ENCODE measurements around the gene DOCK9. TPM values are rescaled to one million over a fixed set of nuclear protein-coding genes. Genes with fewer than 3 reads are reported as not detected.

The DOCK9 gene
- total and polyA plus RNA-seq, 9 of the 15 experiments (the other 6 are each of a cell fraction or from before 2014, with no cell fraction given), result 3.5 to 25.3 (median 16.7) TPM

- POLR2A ChIA-PET, result no interaction called here
- no peaks in the 10 kb centered on the region for H4K20me1 ChIP-seq (replicated peaks; ENCODE audit: control insufficient read depth, insufficient read depth, low read length)
- in situ Hi-C loops (cut with MboI), result no loop called here
- TF ChIP-seq FOS (IDR thresholded peaks at IDR 0.05; ENCODE audit: extremely low read depth, insufficient read length) (no peak), ZNF511 (CRISPR knock-in tag; IDR thresholded peaks at IDR 0.05) (no peak), ESRRA (IDR thresholded peaks at IDR 0.05; ENCODE audit: borderline replicate concordance, low read depth) (no peak), ZNF76 (CRISPR knock-in tag; IDR thresholded peaks at IDR 0.05; ENCODE audit: borderline replicate concordance) (no peak), RBM14 (IDR thresholded peaks at IDR 0.05; ENCODE audit: borderline replicate concordance, insufficient read depth, low read depth, low read length) (no peak), FOXA1 (IDR thresholded peaks at IDR 0.05; ENCODE audit: borderline replicate concordance) (no peak), ZNF316 (IDR thresholded peaks at IDR 0.05) (no peak), PTBP1 (IDR thresholded peaks at IDR 0.05; ENCODE audit: low read depth, low read length) (no peak), CTCFL (IDR thresholded peaks at IDR 0.05; ENCODE audit: borderline replicate concordance, insufficient read depth, low read depth, low read length, poor library complexity, severe bottlenecking) (no peak), YY1 (IDR thresholded peaks at IDR 0.05; ENCODE audit: borderline replicate concordance in 1 of 3, control insufficient read depth in 1 of 3, extremely low read depth in 1 of 3, insufficient read depth in 3 of 3, insufficient read length in 1 of 3, insufficient replicate concordance in 2 of 3, low read depth in 1 of 3, low read length in 2 of 3) (no peak), NFIC (IDR thresholded peaks at IDR 0.05) (no peak), SMC3 (conservative IDR thresholded peaks at IDR 0.05; ENCODE audit: insufficient read depth, low read depth, low read length) (no peak), SOX6 (IDR thresholded peaks at IDR 0.05) (no peak), PHF8 (IDR thresholded peaks at IDR 0.05; ENCODE audit: borderline replicate concordance, low read length) (no peak)
Measured at GRCh38 chr13:98844021-98844420, 133.8 kb downstream of the DOCK9 start.

More at GRCh38 chr13:98844021-98844420, 133.8 kb downstream of the DOCK9 start:
- FAIRE-seq (no peak), ATAC-seq (no peak), DNase-seq (ENCODE audit: extremely low read depth in 1 of 4, low spot score in 3 of 4) (no peak)
- Histone ChIP-seq H3K9me1 (ENCODE audit: control insufficient read depth, insufficient read depth, low read length) (no peaks in the 10 kb centered on the region), H3K9me3 (replicated peaks; ENCODE audit: control insufficient read depth, insufficient read depth, low read depth, low read length) (no peaks in the 10 kb centered on the region), H3K4me2 (ENCODE audit: insufficient read depth, low read length) (no peak overlapping the region), H2AFZ (ENCODE audit: low read depth, low read length) (no peak overlapping the region), H3K79me2 (ENCODE audit: control insufficient read depth, insufficient read depth, low read length) (no peaks in the 10 kb centered on the region), H3K4me1 (replicated peaks in 1 of 2; ENCODE audit: control insufficient read depth in 2 of 2, insufficient read depth in 2 of 2, low read length in 2 of 2) (peaks cover 0 to 5% of the 10 kb centered on the region in 2 experiments; a peak in 1 of 5 replicates), H3K9ac (ENCODE audit: insufficient read depth in 1 of 2, low read depth in 2 of 2, low read length in 2 of 2) (no peak overlapping the region), H3K4me3 (no peak overlapping the region), H3K27me3 (ENCODE audit: control insufficient read depth in 2 of 2, insufficient read depth in 2 of 2, low read length in 2 of 2) (no peaks in the 10 kb centered on the region), H3K36me3 (ENCODE audit: control insufficient read depth, insufficient read depth, low read length) (peaks cover 24% of the 10 kb centered on the region; the same call in 2 of the 3 replicates), H3K27ac (ENCODE audit: extremely low read depth, low read depth, low read length) (no peak overlapping the region)
- WGBS (ENCODE audit: insufficient coverage, low coverage, missing lambda C conversion rate), result 25% methylated on average over 1 of the region's 1 CpG
- BruUV-seq (replicated peaks), result no TSS peak
- intact Hi-C loops (cut with micrococcal nuclease), result loop anchor here (5.0 to 10.0 kb wide), 3 partner anchors 172 to 421 kb away; no protein-coding TSS in a partner anchor
- CTCF ChIA-PET (ENCODE audit: low intra/inter-chr PET ratio), result no interaction called here

All from K562 (cell line).